ENCODE measurements around the gene TIMP3.

TIMP3 gene

DNA sequence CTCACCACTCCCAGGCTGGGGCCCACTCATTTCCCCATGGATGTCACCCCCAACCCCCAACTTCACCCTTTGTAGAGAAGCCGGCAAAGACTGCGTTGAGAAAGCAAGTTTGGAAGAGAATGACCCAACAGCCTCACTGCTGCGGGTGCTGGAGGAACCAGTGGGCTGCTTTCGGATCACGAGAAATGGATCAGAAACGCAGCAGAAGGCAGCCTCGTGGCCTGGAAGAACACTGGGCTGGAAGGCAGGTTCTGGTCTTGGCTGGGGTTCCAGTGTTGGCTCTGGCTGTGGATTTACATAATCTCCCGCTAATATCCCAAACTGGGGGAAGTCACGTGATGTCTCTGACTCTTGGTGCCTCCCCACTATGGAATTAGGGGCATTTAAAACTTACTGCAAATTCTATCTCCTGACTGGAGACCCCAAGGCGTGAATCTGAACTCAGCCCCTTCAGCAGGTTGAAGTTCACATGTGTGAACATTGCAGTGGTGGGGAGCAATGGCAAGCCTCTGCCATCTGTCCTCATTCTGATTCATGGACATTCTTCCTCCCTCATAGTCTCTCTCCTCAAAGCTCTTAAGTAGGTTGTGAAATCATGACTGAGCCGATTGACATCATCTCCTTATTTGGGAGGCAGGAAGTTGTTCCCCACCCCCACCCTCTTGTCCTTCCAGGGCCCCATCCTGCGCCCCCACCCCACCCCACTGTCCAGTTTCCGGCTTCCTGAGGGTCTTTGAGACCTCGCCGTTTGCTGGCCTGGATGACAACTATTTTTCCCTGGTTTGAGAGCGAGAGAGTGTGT lies 37.0 kb upstream of the TIMP3 start:
- H3K9me3 ChIP-seq (ENCODE audit: control insufficient read depth, low read length): peaks cover 17% of the 10 kb centered on the region
- peak overlapping the region; percentile 75 for H3K9ac ChIP-seq (ENCODE audit: low read length)
- H3K36me3 ChIP-seq (ENCODE audit: control insufficient read depth, insufficient read depth, low read length, severe bottlenecking): no peaks in the 10 kb centered on the region
- no peaks in the 10 kb centered on the region for H3K27me3 ChIP-seq (replicated peaks; ENCODE audit: control insufficient read depth, insufficient read depth, low read length)
- DNase-seq (ENCODE audit: low read depth): peak; percentile 87
- H3K4me3 ChIP-seq (ENCODE audit: low read length): peak overlapping the region; percentile 35
- peaks cover 43% of the 10 kb centered on the region for H3K4me1 ChIP-seq (ENCODE audit: control insufficient read depth, insufficient read depth, low read length)

DNA sequence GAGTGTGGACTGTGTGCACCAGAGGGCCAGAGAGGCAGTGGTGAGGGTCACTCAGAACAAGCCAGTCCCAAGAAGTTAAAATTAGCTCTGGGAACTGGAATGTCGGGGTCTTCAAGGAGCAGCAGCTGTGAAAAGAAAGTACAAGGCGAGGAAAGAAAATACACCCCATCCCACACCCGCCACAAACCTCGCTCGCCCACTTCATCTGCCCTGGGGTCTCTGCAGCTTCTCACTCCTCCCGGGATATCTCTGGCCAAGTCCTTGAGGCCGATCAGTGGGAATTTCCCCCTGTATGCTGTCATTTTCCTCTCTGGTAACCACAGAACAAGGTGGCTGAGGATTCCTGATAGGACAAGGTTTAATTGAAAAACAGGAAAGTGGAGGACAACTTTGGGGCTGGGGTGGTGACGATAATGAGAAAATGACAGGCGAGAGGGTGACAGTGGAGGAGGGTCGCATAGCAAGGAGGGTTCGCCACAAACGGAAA lies 36.3 kb upstream of the TIMP3 start:
- Histone ChIP-seq H3K4me1 (ENCODE audit: control insufficient read depth, insufficient read depth, low read length) (peaks cover 43% of the 10 kb centered on the region), H3K9me3 (ENCODE audit: control insufficient read depth, low read length) (peaks cover 17% of the 10 kb centered on the region), H3K9ac (ENCODE audit: low read length) (peak overlapping the region; percentile 47), H3K27me3 (replicated peaks; ENCODE audit: control insufficient read depth, insufficient read depth, low read length) (no peaks in the 10 kb centered on the region), H3K4me3 (ENCODE audit: low read length) (no peak overlapping the region), H3K36me3 (ENCODE audit: control insufficient read depth, insufficient read depth, low read length, severe bottlenecking) (no peaks in the 10 kb centered on the region)
- DNase-seq (ENCODE audit: low read depth): no peak

DNA sequence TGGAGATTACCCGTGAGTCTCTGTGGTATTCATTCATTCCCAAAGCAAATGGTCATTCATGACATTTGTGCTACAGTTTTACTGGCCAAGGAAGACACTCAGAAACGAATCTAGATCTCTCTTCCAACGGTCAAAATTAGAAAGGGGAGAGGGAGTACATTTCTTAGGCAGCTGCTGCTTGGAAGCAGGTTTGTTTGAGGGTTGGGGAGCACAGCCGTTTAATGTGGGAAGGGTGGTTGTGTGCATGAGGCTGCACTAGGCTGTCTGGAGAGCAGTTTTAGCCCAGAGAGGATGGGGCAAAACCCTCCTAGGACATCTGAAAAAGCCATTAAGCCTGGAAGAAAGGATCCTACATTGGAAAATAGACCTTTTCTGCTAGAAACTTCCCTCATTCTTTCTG lies 29.7 kb upstream of the TIMP3 start:
- no peak overlapping the region for H3K4me3 ChIP-seq (ENCODE audit: low read length)
- H3K9me3 ChIP-seq (ENCODE audit: control insufficient read depth, low read length): peaks cover 16% of the 10 kb centered on the region
- no peak for DNase-seq (ENCODE audit: low read depth)
- no peak overlapping the region for H3K9ac ChIP-seq (ENCODE audit: low read length)
- H3K27me3 ChIP-seq (replicated peaks; ENCODE audit: control insufficient read depth, insufficient read depth, low read length): no peaks in the 10 kb centered on the region
- H3K4me1 ChIP-seq (ENCODE audit: control insufficient read depth, insufficient read depth, low read length): peaks cover 4% of the 10 kb centered on the region
- H3K36me3 ChIP-seq (ENCODE audit: control insufficient read depth, insufficient read depth, low read length, severe bottlenecking): no peaks in the 10 kb centered on the region

- no peak overlapping the region for H3K4me3 ChIP-seq (ENCODE audit: low read length)
- H3K27me3 ChIP-seq (replicated peaks; ENCODE audit: control insufficient read depth, insufficient read depth, low read length): no peaks in the 10 kb centered on the region
- no peak overlapping the region for H3K9ac ChIP-seq (ENCODE audit: low read length)
- H3K9me3 ChIP-seq (ENCODE audit: control insufficient read depth, low read length): no peaks in the 10 kb centered on the region
- DNase-seq (ENCODE audit: low read depth): no peak
- no peaks in the 10 kb centered on the region for H3K36me3 ChIP-seq (ENCODE audit: control insufficient read depth, insufficient read depth, low read length, severe bottlenecking)
- peaks cover 19% of the 10 kb centered on the region for H3K4me1 ChIP-seq (ENCODE audit: control insufficient read depth, insufficient read depth, low read length)
Observed at GRCh38 chr22:32775957-32776356, 25.5 kb upstream of the TIMP3 start.

DNA sequence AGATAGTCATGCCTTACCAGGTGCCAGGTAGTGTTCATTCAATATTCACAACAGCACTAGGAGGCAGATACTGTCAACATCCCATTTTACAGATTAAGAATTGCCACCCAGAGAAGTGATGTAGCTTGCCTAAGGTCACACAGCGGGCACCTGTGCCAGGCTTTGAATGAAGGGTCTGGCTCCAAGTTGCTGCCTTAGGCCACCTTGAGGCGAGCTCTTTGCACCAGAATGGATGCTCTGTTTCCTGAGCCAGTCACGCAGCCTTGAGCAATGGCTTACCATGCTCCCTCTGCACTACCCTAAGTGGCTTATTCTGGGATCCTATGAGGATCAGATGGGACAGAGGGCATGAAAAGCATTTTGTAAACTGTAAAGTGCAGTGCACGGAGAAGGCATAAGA lies 25.1 kb upstream of the TIMP3 start:
- Histone ChIP-seq H3K9ac (ENCODE audit: low read length) (no peak overlapping the region), H3K36me3 (ENCODE audit: control insufficient read depth, insufficient read depth, low read length, severe bottlenecking) (no peaks in the 10 kb centered on the region), H3K27me3 (replicated peaks; ENCODE audit: control insufficient read depth, insufficient read depth, low read length) (no peaks in the 10 kb centered on the region), H3K9me3 (ENCODE audit: control insufficient read depth, low read length) (no peaks in the 10 kb centered on the region), H3K4me1 (ENCODE audit: control insufficient read depth, insufficient read depth, low read length) (peaks cover 24% of the 10 kb centered on the region), H3K4me3 (ENCODE audit: low read length) (no peak overlapping the region)
- DNase-seq (ENCODE audit: low read depth): no peak

- Histone ChIP-seq H3K36me3 (ENCODE audit: control insufficient read depth, insufficient read depth, low read length, severe bottlenecking) (no peaks in the 10 kb centered on the region), H3K4me1 (ENCODE audit: control insufficient read depth, insufficient read depth, low read length) (peaks cover 22% of the 10 kb centered on the region), H3K9me3 (ENCODE audit: control insufficient read depth, low read length) (no peaks in the 10 kb centered on the region), H3K4me3 (ENCODE audit: low read length) (no peak overlapping the region), H3K9ac (ENCODE audit: low read length) (no peak overlapping the region), H3K27me3 (replicated peaks; ENCODE audit: control insufficient read depth, insufficient read depth, low read length) (no peaks in the 10 kb centered on the region)
- DNase-seq (ENCODE audit: low read depth): no peak
Observed at GRCh38 chr22:32776802-32777201, 24.7 kb upstream of the TIMP3 start.

DNA sequence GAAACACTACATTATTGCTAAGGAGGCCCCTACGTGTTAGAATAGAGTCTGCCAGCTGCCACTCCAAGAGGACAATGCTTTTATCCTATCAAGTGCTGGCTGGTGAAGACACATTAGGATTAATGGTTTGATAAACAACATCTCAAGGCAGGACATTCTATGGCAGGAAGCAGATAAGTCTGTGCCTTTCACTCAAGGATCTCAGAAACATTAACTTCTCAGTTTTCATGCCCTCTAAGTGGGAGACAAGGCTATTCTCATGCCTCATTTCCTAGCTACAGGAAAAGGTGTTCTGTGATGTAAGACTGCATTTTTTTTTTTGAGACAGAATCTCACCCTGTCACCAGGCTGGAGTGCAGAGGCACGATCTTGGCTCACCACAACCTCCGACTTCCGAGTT lies 23.5 kb upstream of the TIMP3 start:
- no peaks in the 10 kb centered on the region for H3K27me3 ChIP-seq (replicated peaks; ENCODE audit: control insufficient read depth, insufficient read depth, low read length)
- H3K9ac ChIP-seq (ENCODE audit: low read length): no peak overlapping the region
- no peak for DNase-seq (ENCODE audit: low read depth)
- no peak overlapping the region for H3K4me3 ChIP-seq (ENCODE audit: low read length)
- H3K4me1 ChIP-seq (ENCODE audit: control insufficient read depth, insufficient read depth, low read length): peaks cover 20% of the 10 kb centered on the region
- no peaks in the 10 kb centered on the region for H3K9me3 ChIP-seq (ENCODE audit: control insufficient read depth, low read length)
- no peaks in the 10 kb centered on the region for H3K36me3 ChIP-seq (ENCODE audit: control insufficient read depth, insufficient read depth, low read length, severe bottlenecking)

GRCh38 chr22:32780726-32781310 lies 20.7 kb upstream of the TIMP3 start:
- DNase-seq (ENCODE audit: low read depth): no peak
- H3K9ac ChIP-seq (ENCODE audit: low read length): peak overlapping the region; percentile 65
- H3K9me3 ChIP-seq (ENCODE audit: control insufficient read depth, low read length): no peaks in the 10 kb centered on the region
- H3K4me3 ChIP-seq (ENCODE audit: low read length): no peak overlapping the region
- no peaks in the 10 kb centered on the region for H3K36me3 ChIP-seq (ENCODE audit: control insufficient read depth, insufficient read depth, low read length, severe bottlenecking)
- peaks cover 20% of the 10 kb centered on the region for H3K4me1 ChIP-seq (ENCODE audit: control insufficient read depth, insufficient read depth, low read length)
- H3K27me3 ChIP-seq (replicated peaks; ENCODE audit: control insufficient read depth, insufficient read depth, low read length): no peaks in the 10 kb centered on the region

DNA sequence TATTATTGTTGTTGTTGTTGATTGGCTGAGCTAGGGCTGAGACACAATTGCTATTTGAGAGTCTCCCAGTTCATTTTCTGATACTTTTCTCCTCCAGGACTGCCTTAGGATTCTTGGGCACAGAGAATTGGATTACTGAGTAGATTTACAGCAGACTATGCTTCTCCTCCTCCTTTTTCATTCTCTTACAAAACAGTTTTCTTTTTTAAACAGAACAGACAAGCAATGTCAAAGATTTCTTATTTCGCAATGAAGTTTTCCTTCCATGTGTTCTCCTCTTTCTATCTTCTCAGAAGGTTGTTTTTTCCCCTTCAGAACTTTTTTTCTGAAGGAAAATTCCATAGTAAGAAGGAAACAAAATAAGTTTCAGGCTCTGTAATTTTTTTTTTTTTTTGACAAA lies 19.8 kb upstream of the TIMP3 start:
- Histone ChIP-seq H3K4me3 (ENCODE audit: low read length) (no peak overlapping the region), H3K9me3 (ENCODE audit: control insufficient read depth, low read length) (no peaks in the 10 kb centered on the region), H3K9ac (ENCODE audit: low read length) (no peak overlapping the region), H3K27me3 (replicated peaks; ENCODE audit: control insufficient read depth, insufficient read depth, low read length) (no peaks in the 10 kb centered on the region), H3K4me1 (ENCODE audit: control insufficient read depth, insufficient read depth, low read length) (peaks cover 22% of the 10 kb centered on the region), H3K36me3 (ENCODE audit: control insufficient read depth, insufficient read depth, low read length, severe bottlenecking) (no peaks in the 10 kb centered on the region)
- peak; percentile 87 for DNase-seq (ENCODE audit: low read depth)

DNA sequence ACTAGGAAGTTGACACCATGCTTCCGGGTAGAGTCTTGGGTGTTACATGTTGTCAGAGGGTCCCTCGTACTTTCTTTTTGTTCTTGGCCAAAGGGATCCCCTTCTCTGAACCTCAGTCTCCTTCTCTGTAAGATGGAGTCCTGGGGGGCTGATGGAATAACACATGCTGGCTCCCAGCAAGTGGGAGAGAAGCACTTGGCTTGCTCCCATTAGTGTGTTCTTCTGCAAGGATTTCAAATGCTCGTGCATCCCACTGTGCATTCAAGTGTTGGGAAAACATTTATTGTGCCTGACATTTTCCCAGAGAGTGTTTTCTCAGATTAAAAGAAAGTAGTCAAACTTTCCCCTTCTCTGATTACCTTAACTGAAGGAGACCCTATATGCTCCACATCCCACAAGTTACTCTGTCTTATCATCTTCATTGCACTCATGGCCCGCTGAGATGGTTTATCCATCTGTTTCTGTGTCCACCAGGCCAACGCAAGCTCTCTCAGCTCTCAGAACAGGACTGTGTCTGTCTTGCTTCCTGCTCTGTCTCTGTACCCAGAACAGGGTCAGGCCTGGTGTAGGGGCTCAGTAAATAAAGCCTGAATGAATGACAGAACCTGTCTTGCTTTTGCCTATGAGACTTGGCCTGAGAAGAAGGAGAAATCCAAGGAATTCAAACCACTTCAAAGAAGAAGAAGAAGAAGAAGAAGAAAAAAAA lies 16.0 kb upstream of the TIMP3 start:
- Histone ChIP-seq H3K4me3 (ENCODE audit: low read length) (no peak overlapping the region), H3K9me3 (ENCODE audit: control insufficient read depth, low read length) (no peaks in the 10 kb centered on the region), H3K27me3 (replicated peaks; ENCODE audit: control insufficient read depth, insufficient read depth, low read length) (no peaks in the 10 kb centered on the region), H3K36me3 (ENCODE audit: control insufficient read depth, insufficient read depth, low read length, severe bottlenecking) (no peaks in the 10 kb centered on the region), H3K4me1 (ENCODE audit: control insufficient read depth, insufficient read depth, low read length) (peaks cover 25% of the 10 kb centered on the region), H3K9ac (ENCODE audit: low read length) (no peak overlapping the region)
- DNase-seq (ENCODE audit: low read depth): no peak

- H3K9ac ChIP-seq (ENCODE audit: low read length): no peak overlapping the region
- peaks cover 23% of the 10 kb centered on the region for H3K4me1 ChIP-seq (ENCODE audit: control insufficient read depth, insufficient read depth, low read length)
- H3K9me3 ChIP-seq (ENCODE audit: control insufficient read depth, low read length): no peaks in the 10 kb centered on the region
- H3K27me3 ChIP-seq (replicated peaks; ENCODE audit: control insufficient read depth, insufficient read depth, low read length): no peaks in the 10 kb centered on the region
- DNase-seq (ENCODE audit: low read depth): peak; percentile 58
- no peak overlapping the region for H3K4me3 ChIP-seq (ENCODE audit: low read length)
- no peaks in the 10 kb centered on the region for H3K36me3 ChIP-seq (ENCODE audit: control insufficient read depth, insufficient read depth, low read length, severe bottlenecking)
Observed at GRCh38 chr22:32786027-32786418, 15.5 kb upstream of the TIMP3 start.

Measured in adipocyte (in vitro differentiated cells).